Measurements from ENCODE around the gene KDM3A.
"Not testable (repeated sequence)": the region's sequence is repeated elsewhere in the genome, so short reads cannot be mapped to it uniquely, and the experiment has no call there.

The KDM3A gene

GRCh38 chr2:86485802-86486201 lies 44.6 kb downstream of the KDM3A start:
- Histone ChIP-seq H3K4me1 (ENCODE audit: control insufficient read depth, insufficient read depth, low read length) (no peaks in the 10 kb centered on the region), H3K4me3 (ENCODE audit: low read length) (no peak overlapping the region), H3K27me3 (ENCODE audit: control insufficient read depth, insufficient read depth, low read length) (no peaks in the 10 kb centered on the region), H3K36me3 (ENCODE audit: control insufficient read depth, insufficient read depth, low read length) (peaks cover 23% of the 10 kb centered on the region), H3K9ac (ENCODE audit: low read length) (no peak overlapping the region), H3K9me3 (ENCODE audit: control insufficient read depth, low read length) (no peaks in the 10 kb centered on the region)

GRCh38 chr2:86487062-86487461 lies 45.9 kb downstream of the KDM3A start:
- Histone ChIP-seq H3K9me3 (ENCODE audit: control insufficient read depth, low read length) (no peaks in the 10 kb centered on the region), H3K27me3 (ENCODE audit: control insufficient read depth, insufficient read depth, low read length) (no peaks in the 10 kb centered on the region), H3K36me3 (ENCODE audit: control insufficient read depth, insufficient read depth, low read length) (peaks cover 28% of the 10 kb centered on the region), H3K4me3 (ENCODE audit: low read length) (no peak overlapping the region), H3K4me1 (ENCODE audit: control insufficient read depth, insufficient read depth, low read length) (no peaks in the 10 kb centered on the region), H3K9ac (ENCODE audit: low read length) (no peak overlapping the region)

GRCh38 chr2:86488561-86489250 lies 47.5 kb downstream of the KDM3A start:
- Histone ChIP-seq H3K9me3 (ENCODE audit: control insufficient read depth, low read length) (no peaks in the 10 kb centered on the region), H3K4me1 (ENCODE audit: control insufficient read depth, insufficient read depth, low read length) (no peaks in the 10 kb centered on the region), H3K9ac (ENCODE audit: low read length) (no peak overlapping the region), H3K27me3 (ENCODE audit: control insufficient read depth, insufficient read depth, low read length) (no peaks in the 10 kb centered on the region), H3K36me3 (ENCODE audit: control insufficient read depth, insufficient read depth, low read length) (peaks cover 24% of the 10 kb centered on the region), H3K4me3 (ENCODE audit: low read length) (no peak overlapping the region)

DNA sequence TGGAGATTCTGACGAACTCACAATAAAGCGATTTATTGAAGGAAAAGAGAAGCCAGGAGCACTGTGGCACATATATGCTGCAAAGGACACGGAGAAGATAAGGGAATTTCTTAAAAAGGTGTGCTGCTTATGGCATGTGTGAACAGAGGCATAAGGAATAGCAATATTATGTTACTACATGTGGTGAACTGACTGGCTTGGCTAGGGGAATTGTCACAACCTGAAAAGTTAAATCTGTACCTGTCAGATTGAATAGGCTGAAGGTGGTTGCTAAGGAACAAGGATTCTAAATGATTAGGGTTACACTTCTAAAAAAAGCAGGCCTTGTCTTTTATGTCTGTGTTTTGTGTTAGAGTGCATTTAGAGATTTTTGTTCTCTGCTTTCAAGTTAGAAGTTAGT lies 48.4 kb downstream of the KDM3A start:
- H3K4me3 ChIP-seq (ENCODE audit: low read length), result no peak overlapping the region
- H3K9ac ChIP-seq (ENCODE audit: low read length), result no peak overlapping the region
- H3K27me3 ChIP-seq (ENCODE audit: control insufficient read depth, insufficient read depth, low read length), result no peaks in the 10 kb centered on the region
- peaks cover 22% of the 10 kb centered on the region for H3K36me3 ChIP-seq (ENCODE audit: control insufficient read depth, insufficient read depth, low read length)
- no peaks in the 10 kb centered on the region for H3K9me3 ChIP-seq (ENCODE audit: control insufficient read depth, low read length)
- H3K4me1 ChIP-seq (ENCODE audit: control insufficient read depth, insufficient read depth, low read length), result no peaks in the 10 kb centered on the region

DNA sequence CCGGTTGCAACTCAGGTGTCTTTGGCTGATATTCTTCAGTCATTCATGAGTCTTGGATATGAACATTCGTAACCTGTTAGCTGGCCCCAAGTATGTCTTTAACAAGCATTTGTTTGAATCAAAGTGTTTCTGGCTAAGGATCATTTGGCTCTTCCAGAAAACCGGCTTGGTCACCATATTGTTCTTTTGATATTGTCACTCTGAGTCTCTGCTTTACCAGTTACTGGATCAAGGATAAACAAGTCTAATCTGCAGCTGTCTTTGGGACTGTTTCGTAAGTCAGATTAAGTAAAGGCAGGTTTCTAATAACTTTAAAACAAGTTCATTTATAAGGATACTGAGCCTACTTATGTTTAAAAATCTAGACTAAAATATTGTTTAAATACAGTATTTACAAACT lies 49.1 kb downstream of the KDM3A start:
- peaks cover 22% of the 10 kb centered on the region for H3K36me3 ChIP-seq (ENCODE audit: control insufficient read depth, insufficient read depth, low read length)
- H3K4me3 ChIP-seq (ENCODE audit: low read length), result no peak overlapping the region
- no peak overlapping the region for H3K9ac ChIP-seq (ENCODE audit: low read length)
- no peaks in the 10 kb centered on the region for H3K4me1 ChIP-seq (ENCODE audit: control insufficient read depth, insufficient read depth, low read length)
- no peaks in the 10 kb centered on the region for H3K9me3 ChIP-seq (ENCODE audit: control insufficient read depth, low read length)
- no peaks in the 10 kb centered on the region for H3K27me3 ChIP-seq (ENCODE audit: control insufficient read depth, insufficient read depth, low read length)

- Histone ChIP-seq H3K4me1 (ENCODE audit: control insufficient read depth, insufficient read depth, low read length) (no peaks in the 10 kb centered on the region), H3K9ac (ENCODE audit: low read length) (no peak overlapping the region), H3K9me3 (ENCODE audit: control insufficient read depth, low read length) (no peaks in the 10 kb centered on the region), H3K36me3 (ENCODE audit: control insufficient read depth, insufficient read depth, low read length) (peaks cover 22% of the 10 kb centered on the region), H3K27me3 (ENCODE audit: control insufficient read depth, insufficient read depth, low read length) (no peaks in the 10 kb centered on the region), H3K4me3 (ENCODE audit: low read length) (no peak overlapping the region)
These were observed 49.9 kb downstream of the KDM3A start for GRCh38 chr2:86491088-86491487.

- no peak overlapping the region for H3K4me3 ChIP-seq (ENCODE audit: low read length)
- no peaks in the 10 kb centered on the region for H3K9me3 ChIP-seq (ENCODE audit: control insufficient read depth, low read length)
- no peak overlapping the region for H3K9ac ChIP-seq (ENCODE audit: low read length)
- H3K27me3 ChIP-seq (ENCODE audit: control insufficient read depth, insufficient read depth, low read length), result no peaks in the 10 kb centered on the region
- H3K36me3 ChIP-seq (ENCODE audit: control insufficient read depth, insufficient read depth, low read length), result peaks cover 22% of the 10 kb centered on the region
- H3K4me1 ChIP-seq (ENCODE audit: control insufficient read depth, insufficient read depth, low read length), result no peaks in the 10 kb centered on the region
These were observed 50.9 kb downstream of the KDM3A start for GRCh38 chr2:86492048-86492453.

DNA sequence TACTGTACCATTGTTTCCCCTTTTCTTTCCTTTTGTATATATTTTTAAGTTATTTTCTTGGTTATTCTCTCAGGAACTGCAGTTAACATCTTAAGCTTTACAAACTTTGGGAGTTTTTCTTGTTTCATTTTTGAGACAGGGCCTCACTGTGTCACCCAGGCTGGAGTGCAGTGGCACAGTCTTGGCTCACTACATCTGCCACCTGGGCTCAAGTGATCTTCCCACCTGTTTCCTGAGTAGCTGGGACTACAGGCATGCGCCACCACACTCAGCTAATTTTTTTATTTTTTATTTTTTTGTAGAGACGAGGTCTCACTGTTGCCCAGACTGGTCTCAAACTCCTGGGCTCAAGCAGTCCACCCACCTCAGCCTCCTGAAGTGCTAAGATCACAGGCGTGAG lies 55.2 kb downstream of the KDM3A start:
- not testable (repeated sequence) for H3K4me1 ChIP-seq (ENCODE audit: control insufficient read depth, insufficient read depth, low read length); H3K9ac ChIP-seq (ENCODE audit: low read length); H3K27me3 ChIP-seq (ENCODE audit: control insufficient read depth, insufficient read depth, low read length); H3K4me3 ChIP-seq (ENCODE audit: low read length)
- H3K36me3 ChIP-seq (ENCODE audit: control insufficient read depth, insufficient read depth, low read length), result peaks cover 16% of the 10 kb centered on the region
- peaks cover 11% of the 10 kb centered on the region for H3K9me3 ChIP-seq (ENCODE audit: control insufficient read depth, low read length)

GRCh38 chr2:86498468-86499260 lies 57.5 kb downstream of the KDM3A start:
- no peaks in the 10 kb centered on the region for H3K27me3 ChIP-seq (ENCODE audit: control insufficient read depth, insufficient read depth, low read length)
- H3K4me3 ChIP-seq (ENCODE audit: low read length), result no peak overlapping the region
- H3K36me3 ChIP-seq (ENCODE audit: control insufficient read depth, insufficient read depth, low read length), result peaks cover 13% of the 10 kb centered on the region
- no peak overlapping the region for H3K9ac ChIP-seq (ENCODE audit: low read length)
- H3K4me1 ChIP-seq (ENCODE audit: control insufficient read depth, insufficient read depth, low read length), result no peaks in the 10 kb centered on the region
- H3K9me3 ChIP-seq (ENCODE audit: control insufficient read depth, low read length), result peaks cover 11% of the 10 kb centered on the region

- Histone ChIP-seq H3K4me1 (ENCODE audit: control insufficient read depth, insufficient read depth, low read length) (no peaks in the 10 kb centered on the region), H3K4me3 (ENCODE audit: low read length) (no peak overlapping the region), H3K9ac (ENCODE audit: low read length) (no peak overlapping the region), H3K36me3 (ENCODE audit: control insufficient read depth, insufficient read depth, low read length) (peaks cover 13% of the 10 kb centered on the region), H3K9me3 (ENCODE audit: control insufficient read depth, low read length) (peaks cover 11% of the 10 kb centered on the region), H3K27me3 (ENCODE audit: control insufficient read depth, insufficient read depth, low read length) (no peaks in the 10 kb centered on the region)
These were observed 58.2 kb downstream of the KDM3A start for GRCh38 chr2:86499326-86499725.

GRCh38 chr2:86500325-86501083 lies 59.3 kb downstream of the KDM3A start:
- Histone ChIP-seq H3K4me3 (ENCODE audit: low read length) (no peak overlapping the region), H3K36me3 (ENCODE audit: control insufficient read depth, insufficient read depth, low read length) (peaks cover 18% of the 10 kb centered on the region), H3K4me1 (ENCODE audit: control insufficient read depth, insufficient read depth, low read length) (no peaks in the 10 kb centered on the region), H3K9ac (ENCODE audit: low read length) (no peak overlapping the region), H3K9me3 (ENCODE audit: control insufficient read depth, low read length) (peaks cover 11% of the 10 kb centered on the region), H3K27me3 (ENCODE audit: control insufficient read depth, insufficient read depth, low read length) (no peaks in the 10 kb centered on the region)

- H3K27me3 ChIP-seq (ENCODE audit: control insufficient read depth, insufficient read depth, low read length), result no peaks in the 10 kb centered on the region
- peaks cover 5% of the 10 kb centered on the region for H3K36me3 ChIP-seq (ENCODE audit: control insufficient read depth, insufficient read depth, low read length)
- peaks cover 7% of the 10 kb centered on the region for H3K4me1 ChIP-seq (ENCODE audit: control insufficient read depth, insufficient read depth, low read length)
- H3K9ac ChIP-seq (ENCODE audit: low read length), result no peak overlapping the region
- H3K4me3 ChIP-seq (ENCODE audit: low read length), result no peak overlapping the region
- H3K9me3 ChIP-seq (ENCODE audit: control insufficient read depth, low read length), result no peaks in the 10 kb centered on the region
These were observed 66.4 kb downstream of the KDM3A start for GRCh38 chr2:86507600-86507999.
